Gastrocnemius medialis (tissue), 4 donors: ENCODE results near the gene MED12L.

Experiments
- POLR2A ChIP-seq, 2 donors: fragments of 450-650 bp; IDR thresholded peaks; one replicate each; pipeline ENCODE4 v1.6.1; 2017; ENCODE audit warnings: antibody characterized with exemption in 2 of 2, mild to moderate bottlenecking in 2 of 2, moderate library complexity in 2 of 2
- TF ChIP-seq, protein P1 (sequence below), 5 experiments: fragments of 450-650 bp in 3 of 5; fragments of 200-600 bp in 2 of 5; sonication (generic) in 2 of 5; IDR thresholded peaks in 4 of 5; conservative IDR thresholded peaks in 1 of 5; 1 replicate in 4 of 5; 2 replicates in 1 of 5; pipeline ENCODE4 v1.5.1; 2016 to 2019; ENCODE audit warnings: antibody characterized with exemption in 5 of 5, mild to moderate bottlenecking in 3 of 5, moderate library complexity in 3 of 5

- no peak for TF ChIP-seq POLR2A (IDR thresholded peaks at IDR 0.05)
- TF ChIP-seq, protein P1, sequence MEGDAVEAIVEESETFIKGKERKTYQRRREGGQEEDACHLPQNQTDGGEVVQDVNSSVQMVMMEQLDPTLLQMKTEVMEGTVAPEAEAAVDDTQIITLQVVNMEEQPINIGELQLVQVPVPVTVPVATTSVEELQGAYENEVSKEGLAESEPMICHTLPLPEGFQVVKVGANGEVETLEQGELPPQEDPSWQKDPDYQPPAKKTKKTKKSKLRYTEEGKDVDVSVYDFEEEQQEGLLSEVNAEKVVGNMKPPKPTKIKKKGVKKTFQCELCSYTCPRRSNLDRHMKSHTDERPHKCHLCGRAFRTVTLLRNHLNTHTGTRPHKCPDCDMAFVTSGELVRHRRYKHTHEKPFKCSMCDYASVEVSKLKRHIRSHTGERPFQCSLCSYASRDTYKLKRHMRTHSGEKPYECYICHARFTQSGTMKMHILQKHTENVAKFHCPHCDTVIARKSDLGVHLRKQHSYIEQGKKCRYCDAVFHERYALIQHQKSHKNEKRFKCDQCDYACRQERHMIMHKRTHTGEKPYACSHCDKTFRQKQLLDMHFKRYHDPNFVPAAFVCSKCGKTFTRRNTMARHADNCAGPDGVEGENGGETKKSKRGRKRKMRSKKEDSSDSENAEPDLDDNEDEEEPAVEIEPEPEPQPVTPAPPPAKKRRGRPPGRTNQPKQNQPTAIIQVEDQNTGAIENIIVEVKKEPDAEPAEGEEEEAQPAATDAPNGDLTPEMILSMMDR (IDR thresholded peaks at IDR 0.05 in 4 of 5, conservative IDR thresholded peaks at IDR 0.05 in 1 of 5), result no peak
Measured at GRCh38 chr3:151321526-151321925, 236.1 kb downstream of the MED12L start.
